NCI-H748 treated with DMSO at 0.1 percent for 48 hours (cell line): ENCODE results near the gene DIO1.
"Not testable (repeated sequence)": the region's sequence is repeated elsewhere in the genome, so short reads cannot be mapped to it uniquely, and the experiment has no call there.

Experiments
- DNase-seq: peaks from one replicate; lab custom pipeline; 2025; lab: John Stamatoyannopoulos, UW

The DIO1 gene

GRCh38 chr1:53893999-53894636, at the start of gene DIO1:
TSS of gene DIO1 (plus strand) at chr1:53894187. CDS start at chr1:53894211, 24 bp downstream.
- no peak for DNase-seq

GRCh38 chr1:53847980-53848379, 46.0 kb upstream of the DIO1 start:
- DNase-seq = no peak

GRCh38 chr1:53850082-53850673, 43.8 kb upstream of the DIO1 start:
- DNase-seq = no peak

- no peak for DNase-seq
Observed at GRCh38 chr1:53851571-53852285, 42.3 kb upstream of the DIO1 start.

- DNase-seq = peak; percentile 46
Observed at GRCh38 chr1:53860967-53861411, 33.0 kb upstream of the DIO1 start.

- DNase-seq = no peak
Observed at GRCh38 chr1:53862507-53862906, 31.5 kb upstream of the DIO1 start.

GRCh38 chr1:53868565-53868964, 25.4 kb upstream of the DIO1 start:
- DNase-seq = no peak

- DNase-seq = no peak
Observed at GRCh38 chr1:53869454-53870117, 24.4 kb upstream of the DIO1 start.

GRCh38 chr1:53871221-53871620, 22.8 kb upstream of the DIO1 start:
- no peak for DNase-seq

GRCh38 chr1:53871773-53872484, 22.1 kb upstream of the DIO1 start:
- DNase-seq = no peak

GRCh38 chr1:53875150-53875549, 18.8 kb upstream of the DIO1 start:
- not testable (repeated sequence) for DNase-seq

- peak; percentile 40 for DNase-seq
Observed at GRCh38 chr1:53878492-53879105, 15.4 kb upstream of the DIO1 start.

GRCh38 chr1:53881853-53882252, 12.1 kb upstream of the DIO1 start:
- DNase-seq = not testable (repeated sequence)

- not testable (repeated sequence) for DNase-seq
Observed at GRCh38 chr1:53883600-53883999, 10.4 kb upstream of the DIO1 start.

GRCh38 chr1:53888681-53889080, 5.3 kb upstream of the DIO1 start:
- no peak for DNase-seq

GRCh38 chr1:53889304-53890298, 4.4 kb upstream of the DIO1 start, which contains the start of gene YIPF1:
TSS of gene YIPF1 (minus strand) at chr1:53889797. CDS start at chr1:53888937, 860 bp downstream.
- DNase-seq = peak; percentile 80

GRCh38 chr1:53890522-53890941, 3.5 kb upstream of the DIO1 start:
- no peak for DNase-seq

GRCh38 chr1:53891018-53891417, 3.0 kb upstream of the DIO1 start:
- DNase-seq = no peak

- DNase-seq = no peak
Observed at GRCh38 chr1:53891678-53892077, 2.3 kb upstream of the DIO1 start.

- DNase-seq = no peak
Observed at GRCh38 chr1:53892911-53893310, 1.1 kb upstream of the DIO1 start.
